GM20000 (cell line): ENCODE measurements around the gene C13orf42.
A peak's percentile ranks its signal among the peaks of the same experiment; 100 is the strongest.

Source experiments
- DNase-seq: peaks from one replicate; pipeline ENCODE4 v3.0.0; 2012; ENCODE audit warnings: low spot score
- CTCF ChIP-seq: IDR thresholded peaks from 2 replicates; pipeline ENCODE4 v1.5.1; 2012; ENCODE audit warnings: mild to moderate bottlenecking, control low read depth; ENCODE audit errors: extremely low read depth, missing control alignments

C13orf42 gene

GRCh38 chr13:51071493-51071892 lies 39.6 kb downstream of the C13orf42 start:
- DNase-seq = no peak
- TF ChIP-seq CTCF = no peak

DNA sequence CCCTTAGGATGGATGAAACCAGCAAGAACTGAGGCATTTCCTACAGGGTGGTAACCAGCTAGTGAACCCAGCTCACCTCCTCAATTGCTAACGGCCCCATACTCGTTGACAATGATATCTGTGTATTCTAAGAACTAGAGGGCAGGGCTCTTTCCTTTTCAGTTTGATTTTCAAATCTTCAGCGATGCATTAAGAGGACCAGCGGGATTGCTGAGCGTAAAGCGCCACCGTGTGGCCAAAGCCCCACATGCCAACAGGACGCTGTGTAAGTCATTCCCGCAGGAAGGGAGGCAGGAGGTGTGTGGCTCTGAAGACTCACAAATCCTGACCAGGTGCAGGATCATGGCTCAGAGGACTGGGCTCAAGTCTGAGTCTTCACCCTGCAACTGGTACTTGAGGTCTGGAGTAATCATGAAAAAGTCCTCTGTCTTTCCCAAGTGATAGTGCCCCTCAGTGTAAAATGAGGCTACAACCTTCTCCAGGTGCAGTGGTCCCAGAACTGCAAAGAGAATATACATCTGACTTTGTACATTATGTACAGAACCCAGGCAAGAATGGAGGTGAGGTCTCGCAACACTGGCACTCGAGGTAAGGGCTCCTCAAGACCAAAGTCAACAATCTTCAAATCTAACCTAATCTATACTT lies 40.9 kb downstream of the C13orf42 start:
- TF ChIP-seq CTCF = peak; percentile 94

DNA sequence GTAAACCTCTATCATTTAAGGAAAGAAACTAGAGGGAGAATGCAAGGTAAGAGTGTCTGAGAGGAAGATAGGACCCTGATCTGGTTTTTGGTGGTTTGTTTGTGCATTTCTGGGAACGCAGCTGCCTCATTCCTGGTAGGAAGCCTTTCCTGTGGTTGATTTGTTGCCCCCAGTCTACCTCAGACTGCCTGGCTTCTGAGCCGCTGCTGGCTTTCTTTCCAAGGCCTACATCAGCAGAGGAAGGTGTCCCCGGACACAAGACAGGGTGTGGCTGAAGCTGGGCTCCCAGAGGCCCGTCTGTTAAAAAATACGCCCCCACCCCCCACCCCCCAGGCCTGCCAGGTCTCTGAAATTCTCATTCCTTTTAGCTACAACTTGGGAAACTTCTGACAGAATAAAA lies 42.6 kb downstream of the C13orf42 start:
- no peak for DNase-seq
- TF ChIP-seq CTCF = no peak

More for the DNA sequence above, 40.9 kb downstream of the C13orf42 start:
- DNase-seq = peak; percentile 79

GRCh38 chr13:51067706-51068105 lies 43.4 kb downstream of the C13orf42 start:
- TF ChIP-seq CTCF = no peak
- DNase-seq = no peak

DNA sequence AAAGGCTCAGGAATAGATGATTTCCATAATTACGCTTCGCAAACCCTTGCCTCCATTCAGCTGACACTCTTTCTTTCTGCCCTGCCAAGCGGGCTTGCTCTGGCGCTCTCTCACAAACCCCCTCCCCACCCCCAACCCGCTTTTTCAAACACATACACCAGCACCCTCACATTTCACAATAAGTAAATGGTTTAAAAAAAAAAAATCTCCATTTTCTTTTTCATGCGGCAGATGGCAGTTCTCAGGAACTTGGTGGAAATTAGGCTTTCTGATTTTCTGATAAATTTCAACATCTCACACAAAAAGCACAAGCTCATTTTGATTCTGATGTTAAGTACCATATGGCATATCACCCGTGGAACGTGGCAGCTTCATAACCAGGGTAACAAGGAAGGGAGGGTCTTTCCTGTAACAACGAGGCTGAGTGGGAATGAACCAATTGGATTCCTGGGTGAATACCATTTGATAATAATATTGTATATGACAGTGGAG lies 43.8 kb downstream of the C13orf42 start:
- no peak for TF ChIP-seq CTCF
- DNase-seq = no peak

DNA sequence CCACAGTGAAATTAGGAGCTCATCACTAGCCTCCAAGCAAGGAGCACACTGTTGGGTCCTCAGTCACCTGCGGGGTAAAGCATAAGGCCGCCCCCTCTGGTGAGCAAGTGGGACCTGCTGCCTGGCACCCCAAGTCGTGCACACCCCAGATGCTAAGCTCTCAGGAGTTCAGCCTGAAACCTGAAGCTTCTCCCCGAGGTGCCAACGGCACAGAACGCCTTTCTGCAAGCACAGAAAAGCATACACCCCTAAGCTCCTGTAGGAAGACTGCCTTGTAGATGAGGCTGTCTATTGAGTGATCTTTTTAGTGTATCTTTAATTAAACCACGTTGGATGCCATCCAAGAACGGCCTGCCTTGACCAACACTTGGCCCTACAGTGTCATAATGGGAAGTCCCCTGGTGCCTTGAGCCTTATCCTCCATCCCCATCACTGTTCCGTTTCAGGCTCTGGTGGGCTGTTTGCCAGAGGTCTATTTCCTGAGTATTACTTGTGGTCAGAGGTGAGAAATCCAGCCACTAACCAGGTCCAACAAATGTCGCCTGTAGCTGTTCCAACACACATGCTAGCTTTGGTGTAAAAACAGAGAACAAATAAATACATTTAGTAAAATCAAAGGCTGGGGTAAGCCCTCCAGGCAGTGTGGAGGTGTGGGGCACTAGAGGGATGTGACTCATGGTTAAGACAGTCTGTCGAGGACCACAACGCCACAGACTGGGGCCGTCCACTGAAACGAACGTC lies 44.8 kb downstream of the C13orf42 start:
- TF ChIP-seq CTCF = no peak
- DNase-seq = no peak

DNA sequence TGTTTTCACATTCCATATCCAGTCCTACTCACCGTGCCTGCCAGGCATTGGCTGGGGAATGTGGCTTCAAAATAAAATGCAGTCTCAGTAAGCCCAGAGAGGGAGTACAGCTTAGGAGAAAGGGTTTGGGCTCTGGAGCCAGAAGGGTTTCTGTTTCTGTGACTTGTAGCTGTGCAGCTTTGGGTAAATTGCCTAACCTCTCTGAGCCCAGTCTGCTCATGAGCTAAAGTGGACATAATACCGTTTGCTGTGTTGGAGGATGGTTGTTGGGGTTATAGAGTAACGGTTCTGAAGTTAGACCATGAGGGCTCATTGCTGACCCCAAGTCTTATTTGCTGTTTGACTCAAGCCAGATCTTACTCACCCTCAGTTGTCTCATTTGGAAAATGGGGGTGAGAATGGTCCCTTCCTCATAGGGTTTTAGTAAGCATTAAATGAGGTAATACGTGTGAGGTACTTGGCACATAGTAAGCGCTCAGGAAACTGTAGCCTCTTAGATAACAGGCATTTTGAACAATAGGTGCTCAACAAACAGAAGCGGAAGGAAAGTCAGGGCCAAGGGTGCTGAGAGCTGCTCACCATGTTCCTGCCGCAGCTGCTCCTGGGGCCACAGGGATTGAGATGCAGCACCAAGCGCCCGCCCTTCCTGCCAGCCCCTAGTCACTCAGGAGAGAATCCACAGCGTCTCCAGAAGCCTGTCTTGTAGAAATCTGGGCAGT lies 45.5 kb downstream of the C13orf42 start:
- DNase-seq = no peak
- no peak for TF ChIP-seq CTCF
